Measurements from ENCODE around the gene SLC6A4.

The SLC6A4 gene

GRCh38 chr17:30187573-30187972, 47.9 kb downstream of the SLC6A4 start:
- no peaks in the 10 kb centered on the region; the same call in 1 of the 2 replicates for H3K36me3 ChIP-seq (replicated peaks; ENCODE audit: insufficient read depth, low read length)
- no peak for DNase-seq

GRCh38 chr17:30186761-30187160, 48.7 kb downstream of the SLC6A4 start:
- no peak for DNase-seq

More at GRCh38 chr17:30187573-30187972, 47.9 kb downstream of the SLC6A4 start:
- Histone ChIP-seq H3K9ac (ENCODE audit: low read length) (no peak overlapping the region), H3F3A (ENCODE audit: insufficient read depth, low read length) (no peaks in the 10 kb centered on the region), H3K9me2 (replicated peaks; ENCODE audit: insufficient read depth, low read length) (no peaks in the 10 kb centered on the region), H3K27me3 (replicated peaks; ENCODE audit: insufficient read depth, low read length) (no peaks in the 10 kb centered on the region), H3K79me2 (ENCODE audit: low read length) (no peaks in the 10 kb centered on the region), H3K4me3 (ENCODE audit: low read length) (no peak overlapping the region), H3K27ac (ENCODE audit: low read length) (no peak overlapping the region), H3K4me2 (ENCODE audit: low read depth, low read length) (no peak overlapping the region), H4K20me1 (ENCODE audit: insufficient read depth, low read length) (no peaks in the 10 kb centered on the region), H3K9me3 (replicated peaks; ENCODE audit: insufficient read depth, low read length) (no peaks in the 10 kb centered on the region), H2AFZ (ENCODE audit: low read length) (no peak overlapping the region), H3K4me1 (ENCODE audit: low read length) (no peaks in the 10 kb centered on the region)
- no peak for TF ChIP-seq EZH2 (optimal IDR thresholded peaks at IDR 0.05; ENCODE audit: low read depth, low read length)
- no peak for TF ChIP-seq EZH2phosphoT487 (IDR thresholded peaks at IDR 0.05; ENCODE audit: low read length)
- no peak for TF ChIP-seq CTCF (IDR thresholded peaks at IDR 0.05; ENCODE audit: low read length)

GRCh38 chr17:30176855-30177254, 58.6 kb downstream of the SLC6A4 start:
- Histone ChIP-seq H4K20me1 (ENCODE audit: insufficient read depth, low read length) (no peaks in the 10 kb centered on the region), H3K9me2 (replicated peaks; ENCODE audit: insufficient read depth, low read length) (no peaks in the 10 kb centered on the region), H3K27ac (ENCODE audit: low read length) (no peak overlapping the region), H3K9ac (ENCODE audit: low read length) (no peak overlapping the region), H3K36me3 (replicated peaks; ENCODE audit: insufficient read depth, low read length) (no peaks in the 10 kb centered on the region; the same call in 1 of the 2 replicates), H3K4me2 (ENCODE audit: low read depth, low read length) (no peak overlapping the region), H3F3A (ENCODE audit: insufficient read depth, low read length) (peaks cover 6% of the 10 kb centered on the region), H3K4me1 (ENCODE audit: low read length) (peaks cover 28% of the 10 kb centered on the region), H3K27me3 (replicated peaks; ENCODE audit: insufficient read depth, low read length) (no peaks in the 10 kb centered on the region), H3K4me3 (ENCODE audit: low read length) (no peak overlapping the region), H2AFZ (ENCODE audit: low read length) (no peak overlapping the region), H3K79me2 (ENCODE audit: low read length) (0 out of 2 replicates have a peak, but pooled peaks cover 9% of the 10 kb centered on the region), H3K9me3 (replicated peaks; ENCODE audit: insufficient read depth, low read length) (no peaks in the 10 kb centered on the region)
- no peak for DNase-seq
- no peak for TF ChIP-seq CTCF (IDR thresholded peaks at IDR 0.05; ENCODE audit: low read length)
- no peak for TF ChIP-seq EZH2 (optimal IDR thresholded peaks at IDR 0.05; ENCODE audit: low read depth, low read length)
- no peak for TF ChIP-seq EZH2phosphoT487 (IDR thresholded peaks at IDR 0.05; ENCODE audit: low read length)

More at GRCh38 chr17:30186761-30187160, 48.7 kb downstream of the SLC6A4 start:
- H3K4me2 ChIP-seq (ENCODE audit: low read depth, low read length), result no peak overlapping the region
- no peaks in the 10 kb centered on the region for H4K20me1 ChIP-seq (ENCODE audit: insufficient read depth, low read length)
- TF ChIP-seq EZH2phosphoT487 (IDR thresholded peaks at IDR 0.05; ENCODE audit: low read length) (no peak), EZH2 (optimal IDR thresholded peaks at IDR 0.05; ENCODE audit: low read depth, low read length) (no peak), CTCF (IDR thresholded peaks at IDR 0.05; ENCODE audit: low read length) (no peak)
- H3K4me1 ChIP-seq (ENCODE audit: low read length), result no peaks in the 10 kb centered on the region
- H3K9ac ChIP-seq (ENCODE audit: low read length), result no peak overlapping the region
- no peak overlapping the region for H2AFZ ChIP-seq (ENCODE audit: low read length)
- no peak overlapping the region for H3K27ac ChIP-seq (ENCODE audit: low read length)
- no peaks in the 10 kb centered on the region for H3F3A ChIP-seq (ENCODE audit: insufficient read depth, low read length)
- no peaks in the 10 kb centered on the region for H3K9me2 ChIP-seq (replicated peaks; ENCODE audit: insufficient read depth, low read length)
- H3K4me3 ChIP-seq (ENCODE audit: low read length), result no peak overlapping the region
- no peaks in the 10 kb centered on the region for H3K27me3 ChIP-seq (replicated peaks; ENCODE audit: insufficient read depth, low read length)
- no peaks in the 10 kb centered on the region for H3K9me3 ChIP-seq (replicated peaks; ENCODE audit: insufficient read depth, low read length)
- no peaks in the 10 kb centered on the region for H3K79me2 ChIP-seq (ENCODE audit: low read length)
- H3K36me3 ChIP-seq (replicated peaks; ENCODE audit: insufficient read depth, low read length), result no peaks in the 10 kb centered on the region; the same call in 1 of the 2 replicates

Measured in MM.1S (cell line).